VCaP (cell line): ENCODE data around the gene GATA5.
A peak's percentile ranks its signal among the peaks of the same experiment; 100 is the strongest.

Source experiments
- H3K27ac ChIP-seq: fragments of 450-650 bp; 2 replicates; pipeline ENCODE4 v1.5.1; 2017
- CTCF ChIP-seq: fragments of 450-650 bp; conservative IDR thresholded peaks from 2 replicates; pipeline ENCODE4 v1.5.1; 2017; ENCODE audit warnings: mild to moderate bottlenecking, moderate library complexity

The GATA5 gene

GRCh38 chr20:62417981-62418708, 57.6 kb downstream of the GATA5 start:
- H3K27ac ChIP-seq, result no peak overlapping the region
- no peak for TF ChIP-seq CTCF

- no peak overlapping the region for H3K27ac ChIP-seq
- TF ChIP-seq CTCF, result no peak
Observed at GRCh38 chr20:62416651-62417637, 58.9 kb downstream of the GATA5 start.

GRCh38 chr20:62415354-62416111, 60.3 kb downstream of the GATA5 start:
- no peak for TF ChIP-seq CTCF

DNA sequence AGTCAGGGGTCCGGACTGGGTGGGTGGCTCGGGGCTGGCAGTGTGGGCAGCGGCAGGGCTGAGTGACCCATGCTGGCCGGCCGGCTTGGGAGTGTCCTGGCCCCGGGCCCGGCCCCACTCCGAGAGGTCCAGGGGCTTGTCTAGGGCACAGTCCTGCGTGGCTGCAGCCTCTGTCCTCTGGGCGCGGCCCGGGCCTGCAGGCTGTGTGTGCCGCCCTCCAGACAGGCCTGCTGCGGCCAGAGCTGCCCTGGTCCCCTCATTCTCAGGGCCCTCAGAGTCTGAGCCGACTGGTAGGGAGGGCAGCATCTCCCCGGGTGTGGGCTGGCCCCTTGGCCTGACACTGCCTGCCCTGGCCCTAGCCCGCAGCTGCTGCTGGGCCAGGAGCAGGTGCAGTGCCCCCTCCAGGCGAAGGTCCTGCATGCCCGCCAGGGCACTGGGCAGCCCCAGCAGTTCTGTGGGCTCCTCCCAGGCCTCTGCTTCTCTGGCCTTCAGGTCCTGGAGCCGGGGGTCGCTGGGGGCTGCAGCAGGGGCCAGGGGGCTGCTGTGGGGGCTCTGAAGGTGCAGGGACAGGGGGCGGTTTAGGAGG, 61.8 kb downstream of the GATA5 start:
- H3K27ac ChIP-seq, result no peak overlapping the region
- peak; percentile 43 for TF ChIP-seq CTCF

More at GRCh38 chr20:62415354-62416111, 60.3 kb downstream of the GATA5 start:
- H3K27ac ChIP-seq, result no peak overlapping the region
